IMR-90 (cell line): ENCODE results near the gene SLC35F3. TPM values are rescaled to one million over a fixed set of nuclear protein-coding genes. Genes with fewer than 3 reads are reported as not detected.

Experiments
- ATAC-seq: fragments of 200-7000 bp; cut with Tn5 transposase; 2 replicates; pipeline ENCODE4 v1.9.1; 2020; ENCODE audit warnings: low read depth, mild to moderate bottlenecking, moderate library complexity
- BruUV-seq: library from RNA; stranded (reverse); fragments of 400-500 nt; replicated peaks from 2 replicates; lab custom pipeline; 2021; lab: Mats Ljungman, UMichigan
- CTCF ChIA-PET: fragments of 300-600 bp; formaldehyde crosslinking; extraction: SDS; loops from one replicate; lab custom pipeline; 2021; ENCODE audit warnings: antibody characterized with exemption; lab: Yijun Ruan, JAX
- POLR2A ChIA-PET: fragments of 300-600 bp; sonication (Branson Sonifier 250); formaldehyde crosslinking; loops from one replicate; lab custom pipeline; 2022; ENCODE audit warnings: antibody characterized with exemption; ENCODE audit not compliant: unreplicated experiment; lab: Charles Lee
- DNase-seq: peaks from one replicate; pipeline ENCODE4 v3.0.0; 2013
- H2AFZ ChIP-seq: replicated peaks from 2 replicates; pipeline ENCODE3; 2013; ENCODE audit warnings: low read length, mild to moderate bottlenecking; ENCODE audit not compliant: poor library complexity
- H2AK5ac ChIP-seq: 2 replicates; pipeline ENCODE4 v1.6.1; 2013; ENCODE audit warnings: low read depth, low read length, inconsistent platforms
- H2AK9ac ChIP-seq: replicated peaks from 2 replicates; pipeline ENCODE3; 2013; ENCODE audit warnings: mild to moderate bottlenecking, low read depth, low read length, moderate library complexity; ENCODE audit not compliant: poor library complexity
- H2BK120ac ChIP-seq: 2 replicates; pipeline ENCODE4 v1.6.1; 2013; ENCODE audit warnings: low read depth, low read length, inconsistent platforms
- H2BK15ac ChIP-seq: 3 replicates; pipeline ENCODE4 v1.6.1; 2013; ENCODE audit warnings: low read depth, low read length, inconsistent platforms
- H2BK20ac ChIP-seq: 2 replicates; pipeline ENCODE4 v1.6.1; 2013; ENCODE audit warnings: low read depth, mild to moderate bottlenecking, inconsistent platforms, low read length, moderate library complexity
- H2BK5ac ChIP-seq: 2 replicates; pipeline ENCODE4 v1.6.1; 2013; ENCODE audit warnings: mild to moderate bottlenecking, low read depth, low read length, inconsistent platforms; ENCODE audit not compliant: poor library complexity, severe bottlenecking
- H3K14ac ChIP-seq: replicated peaks from 2 replicates; pipeline ENCODE4 v1.6.1; 2013; ENCODE audit warnings: low read depth, low read length, inconsistent platforms
- H3K18ac ChIP-seq: 2 replicates; pipeline ENCODE4 v1.6.1; 2013; ENCODE audit warnings: low read depth, low read length, control low read depth
- H3K23ac ChIP-seq: 2 replicates; pipeline ENCODE4 v1.6.1; 2013; ENCODE audit warnings: low read depth, low read length, inconsistent platforms
- H3K27ac ChIP-seq: 2 replicates; pipeline ENCODE4 v1.5.1; 2013; ENCODE audit warnings: mild to moderate bottlenecking, control low read depth, low read length; ENCODE audit not compliant: insufficient read depth
- H3K27me3 ChIP-seq: 2 replicates; pipeline ENCODE4 v1.6.1; 2013; ENCODE audit warnings: low read length; ENCODE audit not compliant: control insufficient read depth, insufficient read depth
- H3K36me3 ChIP-seq: 2 replicates; pipeline ENCODE4 v1.6.1; 2013; ENCODE audit warnings: low read length, mixed read lengths; ENCODE audit not compliant: control insufficient read depth, insufficient read depth
- H3K4ac ChIP-seq: 2 replicates; pipeline ENCODE4 v1.6.1; 2013; ENCODE audit warnings: low read depth, low read length, inconsistent platforms
- H3K4me1 ChIP-seq: 2 replicates; pipeline ENCODE4 v1.6.1; 2013; ENCODE audit warnings: low read length, mixed read lengths; ENCODE audit not compliant: control insufficient read depth, insufficient read depth
- H3K4me2 ChIP-seq: 2 replicates; pipeline ENCODE4 v1.6.1; 2013; ENCODE audit warnings: low read depth, mild to moderate bottlenecking, control low read depth, low read length, moderate library complexity
- H3K4me3 ChIP-seq: 2 replicates; pipeline ENCODE4 v1.5.1; 2013; ENCODE audit warnings: low read depth, mild to moderate bottlenecking, control low read depth, low read length, moderate library complexity; ENCODE audit not compliant: insufficient read depth
- H3K56ac ChIP-seq: 2 replicates; pipeline ENCODE4 v1.6.1; 2013; ENCODE audit warnings: low read length, inconsistent platforms; ENCODE audit not compliant: insufficient read depth; ENCODE audit errors: extremely low read depth
- H3K79me1 ChIP-seq, 2 experiments: 2 replicates each; pipeline ENCODE4 v1.6.1; 2013; ENCODE audit warnings: low read length in 2 of 2, inconsistent platforms in 1 of 2, low read depth in 1 of 2
- H3K9ac ChIP-seq: 2 replicates; pipeline ENCODE4 v1.6.1; 2013; ENCODE audit warnings: low read depth, low read length, control low read depth
- H3K9me1 ChIP-seq: 2 replicates; pipeline ENCODE4 v1.6.1; 2013; ENCODE audit warnings: low read length, inconsistent platforms; ENCODE audit not compliant: insufficient read depth
- H3K9me3 ChIP-seq: 2 replicates; pipeline ENCODE4 v1.6.1; 2013; ENCODE audit warnings: low read length; ENCODE audit not compliant: control insufficient read depth, insufficient read depth
- H4K20me1 ChIP-seq: 2 replicates; pipeline ENCODE4 v1.6.1; 2013; ENCODE audit warnings: low read length, inconsistent platforms; ENCODE audit not compliant: insufficient read depth
- H4K5ac ChIP-seq: 2 replicates; pipeline ENCODE4 v1.6.1; 2013; ENCODE audit warnings: mild to moderate bottlenecking, low read depth, low read length, control low read depth
- H4K8ac ChIP-seq, 2 experiments: 2 replicates each; pipeline ENCODE4 v1.6.1; 2013; ENCODE audit warnings: low read depth in 2 of 2, low read length in 2 of 2, control low read depth in 1 of 2, inconsistent platforms in 1 of 2
- H4K91ac ChIP-seq: 2 replicates; pipeline ENCODE4 v1.6.1; 2013; ENCODE audit warnings: low read depth, low read length, inconsistent platforms; ENCODE audit not compliant: insufficient read depth
- BHLHE40 ChIP-seq: fragments of 150-350 bp; IDR thresholded peaks from 2 replicates; pipeline ENCODE4 v1.6.1; 2016; ENCODE audit warnings: mild to moderate bottlenecking, low read depth, low read length
- CEBPB ChIP-seq: IDR thresholded peaks from 2 replicates; pipeline ENCODE4 v1.6.1; 2012; ENCODE audit warnings: low read depth, low read length, improper control_type of control experiment
- CHD1 ChIP-seq: IDR thresholded peaks from 2 replicates; pipeline ENCODE4 v1.6.1; 2012; ENCODE audit warnings: low read depth, low read length, improper control_type of control experiment
- MAZ ChIP-seq: IDR thresholded peaks from 2 replicates; pipeline ENCODE4 v1.6.1; 2012; ENCODE audit warnings: low read depth, mild to moderate bottlenecking, low read length, improper control_type of control experiment, moderate library complexity, borderline replicate concordance
- MXI1 ChIP-seq: IDR thresholded peaks from 2 replicates; pipeline ENCODE4 v1.6.1; 2012; ENCODE audit warnings: low read depth, mild to moderate bottlenecking, low read length, moderate library complexity, borderline replicate concordance
- POLR2A ChIP-seq: IDR thresholded peaks from 2 replicates; pipeline ENCODE4 v1.6.1; 2012; ENCODE audit warnings: mild to moderate bottlenecking, low read depth, low read length
- RCOR1 ChIP-seq: IDR thresholded peaks from 2 replicates; pipeline ENCODE4 v1.6.1; 2012; ENCODE audit warnings: mild to moderate bottlenecking, low read length, improper control_type of control experiment; ENCODE audit not compliant: insufficient replicate concordance
- SMC3 ChIP-seq: fragments of 150-350 bp; IDR thresholded peaks from 2 replicates; pipeline ENCODE4 v1.6.1; 2016; ENCODE audit warnings: low read depth, mild to moderate bottlenecking, antibody characterized with exemption, low read length, moderate library complexity
- WGBS, 2 experiments: methylation state at CpG; one replicate each; pipeline versions ENCODE4 v1.1.5 to v1.1.7; 2013; ENCODE audit warnings: missing lambda C conversion rate in 2 of 2; ENCODE audit not compliant: insufficient read length in 1 of 2; ENCODE audit errors: extremely low coverage in 2 of 2; 5-methylcytosine and 5-hydroxymethylcytosine counted together
- dilution Hi-C: fragments of 300-500 bp; cut with HindIII; formaldehyde crosslinking; loops from one replicate; pipeline ENCODE4 v1.14.3; 2018; ENCODE audit warnings: low sequenced_read_pairs; ENCODE audit not compliant: unreplicated experiment
- in situ Hi-C: fragments of 300-500 bp; cut with MboI; formaldehyde crosslinking; loops from 3 replicates; pipeline ENCODE4 v1.14.3; 2019; ENCODE audit warnings: low sequenced_read_pairs, inconsistent platforms, mixed read lengths
- intact Hi-C: fragments of 100-400 bp; cut with micrococcal nuclease; formaldehyde crosslinking; loops from 2 replicates; pipeline ENCODE4 v1.10.0; 2022
- polyA plus RNA-seq, 3 experiments: library from polyadenylated mRNA; depleted of rRNA; stranded (reverse); fragments of >200 nt; gene quantifications; 2 replicates each; pipeline ENCODE4 v1.2.3, GENCODE V29; 2012; ENCODE audit warnings: low replicate concordance in 1 of 3
- total RNA-seq: library from RNA; depleted of rRNA; stranded (reverse); fragments of >200 nt; gene quantifications from 2 replicates; pipeline ENCODE4 v1.2.3, GENCODE V29; 2012
- TF ChIP-seq, protein P1 (sequence below): fragments of 150-350 bp; IDR thresholded peaks from 2 replicates; pipeline ENCODE4 v1.6.1; 2016; ENCODE audit warnings: low read depth, mild to moderate bottlenecking, low read length, moderate library complexity, borderline replicate concordance
- TF ChIP-seq, protein P2 (sequence below): conservative IDR thresholded peaks from 2 replicates; pipeline ENCODE4 v1.5.1; 2012; ENCODE audit warnings: mild to moderate bottlenecking, low read depth, low read length, improper control_type of control experiment

Gene SLC35F3
- total and polyA plus RNA-seq, 2 of the 4 experiments (the other 2 are of a cell fraction), result under 0.01 to 0.17 TPM

GRCh38 chr1:234091876-234092275 lies 187.4 kb downstream of the SLC35F3 start:
- ChIA-PET POLR2A (no interaction called here), CTCF (no interaction called here)
- Histone ChIP-seq H2BK15ac (no peak overlapping the region), H2BK120ac (no peak overlapping the region), H4K5ac (no peak overlapping the region), H3K56ac (no peak overlapping the region), H3K4me2 (no peak overlapping the region), H3K27ac (no peak overlapping the region), H3K79me1 (no peaks in the 10 kb centered on the region), H3K9me3 (no peaks in the 10 kb centered on the region; the same call in 1 of the 2 replicates), H4K91ac (no peak overlapping the region), H2BK20ac (no peak overlapping the region), H3K9me1 (no peaks in the 10 kb centered on the region), H3K36me3 (no peaks in the 10 kb centered on the region), H3K4me1 (no peaks in the 10 kb centered on the region), H3K27me3 (peaks cover 4% of the 10 kb centered on the region; the same call in 1 of the 2 replicates), H2AK9ac (no peak overlapping the region), H3K4me3 (no peak overlapping the region), H3K18ac (no peak overlapping the region), H3K4ac (no peak overlapping the region), H4K20me1 (no peaks in the 10 kb centered on the region), H2AK5ac (no peak overlapping the region), H3K9ac (no peak overlapping the region), H4K8ac (no peak overlapping the region), H3K14ac (no peak overlapping the region), H2BK5ac (no peak overlapping the region), H2AFZ (no peak overlapping the region), H3K23ac (no peak overlapping the region)
- BruUV-seq, result no TSS peak
- no peak for DNase-seq
- ATAC-seq, result no peak
- 60% methylated on average over 1 of the region's 2 CpGs; no CpG with 5 or more reads in 1 of the 2 experiments for WGBS, 2 experiments
- TF ChIP-seq MAZ (no peak), MXI1 (no peak), CHD1 (no peak), POLR2A (no peak), RCOR1 (no peak), BHLHE40 (no peak), CEBPB (no peak), SMC3 (no peak)
- TF ChIP-seq, protein P1, sequence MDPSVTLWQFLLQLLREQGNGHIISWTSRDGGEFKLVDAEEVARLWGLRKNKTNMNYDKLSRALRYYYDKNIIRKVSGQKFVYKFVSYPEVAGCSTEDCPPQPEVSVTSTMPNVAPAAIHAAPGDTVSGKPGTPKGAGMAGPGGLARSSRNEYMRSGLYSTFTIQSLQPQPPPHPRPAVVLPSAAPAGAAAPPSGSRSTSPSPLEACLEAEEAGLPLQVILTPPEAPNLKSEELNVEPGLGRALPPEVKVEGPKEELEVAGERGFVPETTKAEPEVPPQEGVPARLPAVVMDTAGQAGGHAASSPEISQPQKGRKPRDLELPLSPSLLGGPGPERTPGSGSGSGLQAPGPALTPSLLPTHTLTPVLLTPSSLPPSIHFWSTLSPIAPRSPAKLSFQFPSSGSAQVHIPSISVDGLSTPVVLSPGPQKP, result no peak
- TF ChIP-seq, protein P2, sequence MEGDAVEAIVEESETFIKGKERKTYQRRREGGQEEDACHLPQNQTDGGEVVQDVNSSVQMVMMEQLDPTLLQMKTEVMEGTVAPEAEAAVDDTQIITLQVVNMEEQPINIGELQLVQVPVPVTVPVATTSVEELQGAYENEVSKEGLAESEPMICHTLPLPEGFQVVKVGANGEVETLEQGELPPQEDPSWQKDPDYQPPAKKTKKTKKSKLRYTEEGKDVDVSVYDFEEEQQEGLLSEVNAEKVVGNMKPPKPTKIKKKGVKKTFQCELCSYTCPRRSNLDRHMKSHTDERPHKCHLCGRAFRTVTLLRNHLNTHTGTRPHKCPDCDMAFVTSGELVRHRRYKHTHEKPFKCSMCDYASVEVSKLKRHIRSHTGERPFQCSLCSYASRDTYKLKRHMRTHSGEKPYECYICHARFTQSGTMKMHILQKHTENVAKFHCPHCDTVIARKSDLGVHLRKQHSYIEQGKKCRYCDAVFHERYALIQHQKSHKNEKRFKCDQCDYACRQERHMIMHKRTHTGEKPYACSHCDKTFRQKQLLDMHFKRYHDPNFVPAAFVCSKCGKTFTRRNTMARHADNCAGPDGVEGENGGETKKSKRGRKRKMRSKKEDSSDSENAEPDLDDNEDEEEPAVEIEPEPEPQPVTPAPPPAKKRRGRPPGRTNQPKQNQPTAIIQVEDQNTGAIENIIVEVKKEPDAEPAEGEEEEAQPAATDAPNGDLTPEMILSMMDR, result no peak
- intact Hi-C loops (no loop called here), in situ Hi-C loops (no loop called here), dilution Hi-C loops (no loop called here)
